HEK293T (cell line): ENCODE measurements around the gene GCNT2.
"Not testable (repeated sequence)": the region's sequence is repeated elsewhere in the genome, so short reads cannot be mapped to it uniquely, and the experiment has no call there.

Experiments used
- CTCF ChIA-PET: fragments of 350-600 bp; formaldehyde crosslinking; extraction: SDS; loops from one replicate; lab custom pipeline; 2021; ENCODE audit warnings: antibody characterized with exemption, inconsistent platforms; lab: Yijun Ruan, JAX
- POLR2A ChIA-PET: fragments of 350-600 bp; formaldehyde crosslinking; extraction: SDS; loops from one replicate; lab custom pipeline; 2020; ENCODE audit warnings: antibody characterized with exemption, inconsistent platforms; lab: Yijun Ruan, JAX
- DNase-seq: peaks from one replicate; pipeline ENCODE4 v3.0.0; 2012; ENCODE audit warnings: mixed read lengths; ENCODE audit errors: extremely low spot score
- ARNT ChIP-seq: fragments of 450-650 bp; IDR thresholded peaks from 2 replicates; pipeline ENCODE4 v1.6.1; 2017; ENCODE audit warnings: mild to moderate bottlenecking
- BHLHE40 ChIP-seq: fragments of 450-650 bp; IDR thresholded peaks from 2 replicates; pipeline ENCODE4 v1.6.1; 2016; ENCODE audit warnings: mild to moderate bottlenecking, moderate library complexity, borderline replicate concordance
- CTBP1 ChIP-seq: fragments of 450-650 bp; IDR thresholded peaks from 2 replicates; pipeline ENCODE4 v1.6.1; 2016; ENCODE audit warnings: borderline replicate concordance
- ELF4 ChIP-seq: fragments of 450-650 bp; IDR thresholded peaks from 2 replicates; pipeline ENCODE4 v1.6.1; 2017; ENCODE audit warnings: antibody characterized with exemption
- FOXA1 ChIP-seq: fragments of 450-650 bp; IDR thresholded peaks from 2 replicates; pipeline ENCODE4 v1.6.1; 2016; ENCODE audit warnings: mild to moderate bottlenecking
- FOXK2 ChIP-seq: fragments of 450-650 bp; IDR thresholded peaks from 2 replicates; pipeline ENCODE4 v1.6.1; 2016; ENCODE audit warnings: mild to moderate bottlenecking
- FOXM1 ChIP-seq: fragments of 450-650 bp; IDR thresholded peaks from 2 replicates; pipeline ENCODE4 v1.6.1; 2017; ENCODE audit warnings: mild to moderate bottlenecking, borderline replicate concordance
- HDGF ChIP-seq: fragments of 450-650 bp; IDR thresholded peaks from 2 replicates; pipeline ENCODE4 v1.6.1; 2017; ENCODE audit warnings: antibody characterized with exemption, borderline replicate concordance
- L3MBTL2 ChIP-seq: fragments of 450-650 bp; conservative IDR thresholded peaks from 2 replicates; pipeline ENCODE4 v1.6.1; 2016; ENCODE audit warnings: mild to moderate bottlenecking
- LEF1 ChIP-seq: fragments of 450-650 bp; IDR thresholded peaks from 2 replicates; pipeline ENCODE4 v1.6.1; 2017; ENCODE audit warnings: mild to moderate bottlenecking, borderline replicate concordance
- NFRKB ChIP-seq: fragments of 450-650 bp; IDR thresholded peaks from 2 replicates; pipeline ENCODE4 v1.6.1; 2016; ENCODE audit warnings: mild to moderate bottlenecking, moderate library complexity
- SP1 ChIP-seq: fragments of 450-650 bp; IDR thresholded peaks from 2 replicates; pipeline ENCODE4 v1.6.1; 2017
- SUZ12 ChIP-seq: fragments of 450-650 bp; IDR thresholded peaks from 2 replicates; pipeline ENCODE4 v1.6.1; 2016; ENCODE audit warnings: mild to moderate bottlenecking
- TARDBP ChIP-seq: fragments of 450-650 bp; IDR thresholded peaks from 2 replicates; pipeline ENCODE4 v1.6.1; 2016
- ZNF384 ChIP-seq: fragments of 450-650 bp; IDR thresholded peaks from 2 replicates; pipeline ENCODE4 v1.6.1; 2016
- TF ChIP-seq, protein P1 (sequence below): fragments of 450-650 bp; IDR thresholded peaks from 2 replicates; pipeline ENCODE4 v1.6.1; 2016

The GCNT2 gene

DNA sequence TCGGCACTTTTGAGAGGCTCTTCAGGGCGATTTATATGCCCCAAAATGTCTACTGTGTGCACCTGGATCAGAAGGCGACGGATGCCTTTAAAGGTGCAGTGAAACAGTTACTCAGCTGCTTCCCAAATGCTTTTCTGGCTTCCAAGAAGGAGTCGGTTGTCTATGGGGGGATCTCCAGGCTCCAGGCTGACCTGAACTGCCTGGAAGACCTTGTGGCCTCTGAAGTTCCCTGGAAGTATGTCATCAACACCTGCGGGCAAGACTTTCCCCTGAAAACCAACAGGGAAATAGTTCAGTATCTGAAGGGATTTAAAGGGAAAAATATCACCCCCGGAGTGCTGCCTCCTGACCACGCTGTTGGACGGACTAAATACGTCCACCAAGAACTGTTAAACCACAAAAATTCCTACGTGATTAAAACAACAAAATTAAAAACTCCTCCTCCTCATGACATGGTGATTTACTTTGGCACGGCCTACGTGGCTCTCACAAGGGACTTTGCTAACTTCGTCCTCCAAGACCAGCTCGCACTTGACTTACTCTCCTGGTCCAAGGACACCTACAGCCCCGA is 8.2 kb downstream of the GCNT2 start:
- TF ChIP-seq ELF4: no peak
- TF ChIP-seq FOXM1: no peak
- TF ChIP-seq ARNT: no peak
- no peak for TF ChIP-seq FOXA1
- TF ChIP-seq LEF1: no peak
- TF ChIP-seq HDGF: no peak
- POLR2A ChIA-PET: no interaction called here
- CTCF ChIA-PET: no interaction called here
- no peak for DNase-seq

DNA sequence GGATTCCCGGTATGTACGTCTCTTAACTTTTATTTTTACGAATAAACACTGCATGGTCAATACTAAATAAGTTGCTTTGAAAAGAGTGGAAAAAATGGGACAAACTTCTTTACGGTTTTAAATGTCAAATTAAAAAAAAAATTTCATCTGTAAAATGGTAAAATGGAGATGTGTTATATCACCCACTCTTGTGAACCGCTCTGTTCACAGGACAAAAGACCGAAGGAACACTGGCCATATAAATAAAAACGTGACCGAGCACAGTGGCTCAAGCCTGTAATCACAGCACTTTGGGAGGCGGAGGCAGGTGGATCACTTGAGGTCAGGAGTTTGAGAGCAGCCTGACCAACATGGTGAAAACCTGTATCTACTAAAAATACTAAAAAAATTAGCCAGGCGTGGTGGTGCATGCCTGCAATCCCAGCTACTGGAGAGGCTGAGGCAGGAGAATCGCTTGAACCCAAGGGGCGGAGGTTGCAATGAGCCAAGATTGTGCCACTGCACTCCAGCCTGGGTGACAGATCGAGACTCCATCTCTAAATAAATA is 8.8 kb downstream of the GCNT2 start:
- POLR2A ChIA-PET: not testable (repeated sequence)

DNA sequence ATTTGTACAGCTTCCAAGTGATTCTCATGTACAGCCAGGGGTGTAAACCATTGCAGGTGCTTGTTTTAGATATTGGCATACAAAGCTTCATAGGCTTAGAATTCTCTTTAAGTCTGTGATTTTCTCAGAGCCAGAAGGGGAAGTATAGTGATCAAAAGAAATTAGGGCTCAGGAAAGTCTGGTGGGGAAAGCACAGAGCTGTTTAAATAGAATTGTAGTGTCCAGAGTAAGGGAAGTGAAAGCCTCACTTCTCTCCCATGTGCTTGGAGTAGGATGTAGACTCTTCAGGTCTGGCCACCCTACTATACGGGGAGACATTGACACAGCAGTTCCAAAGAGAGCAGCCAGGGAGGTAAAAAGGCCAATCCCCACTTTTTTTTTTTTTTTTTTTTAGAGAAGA is 10.4 kb downstream of the GCNT2 start:
- CTCF ChIA-PET: no interaction called here
- POLR2A ChIA-PET: interaction anchor here (1.0 kb wide), 1 partner anchor 10 kb away, joined by 3 read pairs; no protein-coding TSS in a partner anchor
- DNase-seq: no peak
- no peak for TF ChIP-seq FOXM1
- no peak for TF ChIP-seq ELF4
- no peak for TF ChIP-seq BHLHE40
- TF ChIP-seq ARNT: no peak
- no peak for TF ChIP-seq HDGF
- no peak for TF ChIP-seq SUZ12
- no peak for TF ChIP-seq L3MBTL2
- TF ChIP-seq TARDBP: no peak
- no peak for TF ChIP-seq ZNF384

More for the DNA sequence above, 8.8 kb downstream of the GCNT2 start:
- DNase-seq, CTCF ChIA-PET: not testable (repeated sequence)

DNA sequence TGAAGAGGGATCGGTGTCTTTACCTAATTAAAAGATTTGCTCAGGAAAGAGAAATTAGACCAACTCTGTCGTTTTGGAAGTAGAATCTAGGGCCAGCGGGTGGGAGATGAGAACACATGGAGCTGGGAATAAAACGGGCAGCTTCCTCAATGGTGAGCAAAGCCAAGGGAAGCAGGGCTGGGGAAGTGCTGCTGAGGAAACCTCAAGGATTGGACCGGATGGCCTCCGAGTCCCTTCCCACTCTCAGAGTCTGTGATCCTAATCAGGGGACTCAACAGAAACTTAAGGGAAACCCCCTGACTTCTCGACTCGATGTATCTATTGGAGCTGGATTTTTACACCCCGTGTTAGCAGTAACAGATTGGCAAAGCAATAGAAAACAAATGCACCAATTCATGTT is 10.8 kb downstream of the GCNT2 start:
- ChIA-PET CTCF (interaction anchor here (0.6 kb wide), 1 partner anchor 264 kb away, joined by 3 read pairs; no protein-coding TSS in a partner anchor), POLR2A (interaction anchor here (1.0 kb wide), 1 partner anchor 10 kb away, joined by 3 read pairs; no protein-coding TSS in a partner anchor)
- no peak for DNase-seq
- TF ChIP-seq SP1 (no peak), ZNF384 (no peak), FOXM1 (no peak), ELF4 (no peak), LEF1 (no peak), BHLHE40 (no peak), FOXK2 (no peak), ARNT (no peak)

DNA sequence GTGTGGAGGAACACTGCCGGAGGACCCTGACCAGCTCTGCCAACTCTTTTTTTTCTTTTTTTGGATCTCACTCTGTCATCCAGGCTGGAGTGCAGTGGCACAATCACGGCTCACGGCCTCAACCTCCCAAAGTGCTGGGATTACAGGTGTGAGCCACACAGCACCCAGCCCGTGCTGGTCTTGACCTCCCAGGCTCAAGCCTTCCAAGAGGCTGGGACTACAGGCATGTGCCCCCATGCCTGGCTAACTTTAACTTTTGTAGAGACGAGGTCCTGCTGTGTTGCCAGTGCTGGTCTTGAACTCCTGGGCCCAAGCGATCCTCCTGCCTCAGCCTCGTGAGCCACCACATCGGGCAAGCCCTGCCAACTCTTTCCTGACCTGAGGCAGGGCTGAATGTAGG is 11.2 kb downstream of the GCNT2 start:
- POLR2A ChIA-PET: interaction anchor here (1.0 kb wide), 1 partner anchor 9 kb away, joined by 3 read pairs; no protein-coding TSS in a partner anchor
- CTCF ChIA-PET: interaction anchor here (0.6 kb wide), 1 partner anchor 264 kb away, joined by 3 read pairs; no protein-coding TSS in a partner anchor

DNA sequence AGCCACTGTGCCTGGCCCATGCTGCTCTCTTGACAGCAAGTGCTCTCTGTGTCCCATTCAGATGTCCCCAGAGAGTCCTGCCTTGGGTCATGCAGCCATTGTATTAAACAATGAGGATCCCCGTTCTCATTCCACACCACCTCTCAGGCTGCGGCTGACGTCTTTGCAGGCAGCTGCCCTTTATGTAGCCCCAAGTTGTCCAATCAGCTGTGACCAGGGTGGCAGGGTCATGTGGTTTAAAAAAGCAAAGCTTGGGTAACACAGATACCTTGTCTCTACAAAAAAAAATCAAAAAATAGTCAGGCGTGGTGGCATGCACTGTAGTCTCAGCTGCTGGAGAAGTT is 13.2 kb downstream of the GCNT2 start:
- POLR2A ChIA-PET: no interaction called here
- no peak for DNase-seq
- CTCF ChIA-PET: interaction anchor here (0.6 kb wide), 1 partner anchor 47 kb away, joined by 5 read pairs; no protein-coding TSS in a partner anchor
- TF ChIP-seq SP1 (no peak), LEF1 (no peak), CTBP1 (no peak), SUZ12 (no peak), HDGF (no peak), ARNT (no peak), ZNF384 (no peak), NFRKB (no peak), TARDBP (no peak), FOXA1 (no peak), BHLHE40 (no peak), ELF4 (no peak), L3MBTL2 (no peak), FOXK2 (no peak), FOXM1 (no peak)

More for the DNA sequence above, 11.2 kb downstream of the GCNT2 start:
- TF ChIP-seq CTBP1 (no peak), TARDBP (no peak), SUZ12 (no peak), ZNF384 (no peak), FOXA1 (no peak), L3MBTL2 (no peak), LEF1 (no peak), ARNT (no peak), HDGF (no peak), ELF4 (no peak), BHLHE40 (no peak), SP1 (no peak), FOXM1 (no peak), FOXK2 (no peak), NFRKB (no peak)
- TF ChIP-seq, protein P1, sequence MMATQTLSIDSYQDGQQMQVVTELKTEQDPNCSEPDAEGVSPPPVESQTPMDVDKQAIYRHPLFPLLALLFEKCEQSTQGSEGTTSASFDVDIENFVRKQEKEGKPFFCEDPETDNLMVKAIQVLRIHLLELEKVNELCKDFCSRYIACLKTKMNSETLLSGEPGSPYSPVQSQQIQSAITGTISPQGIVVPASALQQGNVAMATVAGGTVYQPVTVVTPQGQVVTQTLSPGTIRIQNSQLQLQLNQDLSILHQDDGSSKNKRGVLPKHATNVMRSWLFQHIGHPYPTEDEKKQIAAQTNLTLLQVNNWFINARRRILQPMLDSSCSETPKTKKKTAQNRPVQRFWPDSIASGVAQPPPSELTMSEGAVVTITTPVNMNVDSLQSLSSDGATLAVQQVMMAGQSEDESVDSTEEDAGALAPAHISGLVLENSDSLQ: no peak
- DNase-seq: no peak

DNA sequence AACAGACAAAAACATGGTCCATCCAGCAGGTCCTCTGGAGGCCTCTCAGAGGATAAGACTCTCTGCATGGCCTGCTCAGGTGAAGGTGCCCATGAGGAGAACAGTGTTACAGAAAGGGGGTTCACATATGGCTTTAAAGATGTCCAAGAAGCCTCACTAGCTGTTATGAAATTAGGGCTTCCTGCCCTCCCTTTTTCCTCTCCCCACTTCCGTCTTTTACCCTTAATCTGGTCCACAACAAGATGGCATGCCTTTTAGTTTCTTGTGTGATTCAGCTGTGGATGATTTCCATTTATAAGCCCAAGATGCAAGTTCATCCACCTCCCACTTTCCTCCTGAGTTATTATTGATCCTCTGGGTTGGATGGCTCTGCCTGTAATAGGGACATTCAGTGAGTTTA is 14.0 kb downstream of the GCNT2 start:
- TF ChIP-seq L3MBTL2 (no peak), TARDBP (no peak), ELF4 (no peak), SUZ12 (no peak), NFRKB (no peak), ZNF384 (no peak), BHLHE40 (no peak), HDGF (no peak), FOXM1 (no peak), CTBP1 (no peak), FOXA1 (no peak), ARNT (no peak), SP1 (no peak), LEF1 (no peak), FOXK2 (no peak)
- TF ChIP-seq, protein P1: no peak
- ChIA-PET POLR2A (no interaction called here), CTCF (interaction anchor here (0.6 kb wide), 1 partner anchor 46 kb away, joined by 5 read pairs; no protein-coding TSS in a partner anchor)
- no peak for DNase-seq
